ENCODE data around the gene RNF19B. TPM values are rescaled to one million over a fixed set of nuclear protein-coding genes. Genes with fewer than 3 reads are reported as not detected.

Gene RNF19B
- total and polyA plus RNA-seq, 2 of the 8 experiments (the other 6 are each of a cell fraction or from before 2014, with no cell fraction given) = 9.2 to 11.2 TPM

- peak overlapping the region; percentile 43; the same call in 1 of the 2 replicates for H2BK12ac ChIP-seq (ENCODE audit: low read depth, low read length)
- H3K4me2 ChIP-seq (ENCODE audit: insufficient read depth in 1 of 2, low read depth in 2 of 2, low read length in 2 of 2) = peak overlapping the region; percentile 73 to 83
- no peak overlapping the region for H3K56ac ChIP-seq (replicated peaks; ENCODE audit: insufficient read length, low read depth, low read length)
- no peak overlapping the region for H3K27ac ChIP-seq (ENCODE audit: low read depth, low read length)
- peak overlapping the region; percentile 84 for H2AFZ ChIP-seq (ENCODE audit: low read length)
- FAIRE-seq = no peak
- ChIA-PET CTCF (ENCODE audit: partially characterized antibody) (interaction anchor here (1.0 to 1.7 kb wide), 3 partner anchors 9 to 25 kb away, joined by 3 to 7 read pairs (median 5); partner anchors contain the start of gene HPCA), POLR2A (ENCODE audit: partially characterized antibody) (no interaction called here)
- no peak for DNase-seq (ENCODE audit: low read depth in 1 of 2, low spot score in 2 of 2)
- H2AK5ac ChIP-seq (ENCODE audit: low read depth, low read length) = no peak overlapping the region
- H3K79me1 ChIP-seq (ENCODE audit: low read depth, low read length) = no peaks in the 10 kb centered on the region
- WGBS, 2 experiments (ENCODE audit: extremely low coverage in 1 of 2, insufficient coverage in 1 of 2, insufficient read length in 1 of 2, insufficient replicate concordance in 2 of 2, low coverage in 1 of 2, low lambda C conversion rate in 2 of 2, missing lambda C conversion rate in 1 of 2) = 57% methylated on average over 23 of the region's 24 CpGs; no CpG with 5 or more reads in 1 of the 2 experiments
- no peaks in the 10 kb centered on the region for H3K36me3 ChIP-seq (ENCODE audit: control insufficient read depth in 2 of 4, insufficient read depth in 4 of 4, low read length in 3 of 4)
- peak overlapping the region; percentile 28; the same call in 1 of the 2 replicates for H4K8ac ChIP-seq (ENCODE audit: extremely low read depth, insufficient read depth, low read length)
- peak overlapping the region; percentile 38 to 60 (median 42) for H3K4me3 ChIP-seq (ENCODE audit: extremely low read depth in 1 of 4, insufficient read depth in 2 of 4, low read depth in 3 of 4, low read length in 4 of 4)
- H2BK5ac ChIP-seq (ENCODE audit: low read depth, low read length) = no peak overlapping the region
- H2BK15ac ChIP-seq (ENCODE audit: low read length) = no peak overlapping the region
- no peak overlapping the region for H2BK20ac ChIP-seq (ENCODE audit: low read length)
- H3K27me3 ChIP-seq (replicated peaks in 1 of 4; ENCODE audit: control insufficient read depth in 3 of 4, extremely low read depth in 1 of 4, insufficient read depth in 3 of 4, low read length in 3 of 4) = peaks cover 14 to 40% (median 34%) of the 10 kb centered on the region in 4 experiments
- no peak overlapping the region for H3K23ac ChIP-seq (ENCODE audit: insufficient read length)
- peak overlapping the region; percentile 56 for H4K91ac ChIP-seq (replicated peaks; ENCODE audit: insufficient read length, low read length)
- H3K9ac ChIP-seq (replicated peaks in 1 of 4; ENCODE audit: extremely low read depth in 1 of 4, low read depth in 3 of 4, low read length in 3 of 4) = no peak overlapping the region; a peak in 1 of 7 replicates
- peaks cover 2 to 4% of the 10 kb centered on the region in 2 experiments for H4K20me1 ChIP-seq (replicated peaks in 1 of 2; ENCODE audit: control insufficient read depth in 1 of 2, insufficient read depth in 2 of 2, low read length in 2 of 2)
- H3K9me3 ChIP-seq (ENCODE audit: insufficient read depth in 2 of 2, low read depth in 1 of 2, low read length in 1 of 2) = no peaks in the 10 kb centered on the region
- H2BK120ac ChIP-seq (replicated peaks; ENCODE audit: low read depth, low read length) = no peak overlapping the region
- no peaks in the 10 kb centered on the region for H3K79me2 ChIP-seq (ENCODE audit: control insufficient read depth in 1 of 2, insufficient read depth in 2 of 2, low read length in 2 of 2)
- no peak overlapping the region for H3K14ac ChIP-seq (ENCODE audit: insufficient read length)
- no peak overlapping the region for H3K4ac ChIP-seq (replicated peaks; ENCODE audit: insufficient read length, low read depth, low read length)
- no peak overlapping the region for H4K5ac ChIP-seq (ENCODE audit: insufficient read length, low read depth, low read length)
- H3K18ac ChIP-seq (ENCODE audit: extremely low read depth, low read length) = 0 out of 2 replicates have a peak overlapping the region, but pooled peaks have one; percentile 48
- peaks cover 0 to 11% (median 8%) of the 10 kb centered on the region in 4 experiments; a peak in 6 of 7 replicates for H3K4me1 ChIP-seq (replicated peaks in 1 of 4; ENCODE audit: control insufficient read depth in 3 of 4, insufficient read depth in 4 of 4, low read length in 3 of 4)
- H3K23me2 ChIP-seq (ENCODE audit: low read depth, low read length) = peaks cover 11% of the 10 kb centered on the region; the same call in 1 of the 2 replicates
These were observed 62.6 kb downstream of the RNF19B start for GRCh38 chr1:32901823-32902534.
